PC-3 (cell line): ENCODE measurements around the gene TRPC3. TPM values are rescaled to one million over a fixed set of nuclear protein-coding genes. Genes with fewer than 3 reads are reported as not detected.

Source experiments
- ATAC-seq: fragments of 200-7000 bp; cut with Tn5 transposase; 2 replicates; pipeline ENCODE4 v1.9.1; 2020; ENCODE audit warnings: mild to moderate bottlenecking, moderate library complexity
- BruUV-seq: library from RNA; stranded (reverse); fragments of 400-500 nt; replicated peaks from 2 replicates; lab custom pipeline; 2021; lab: Mats Ljungman, UMichigan
- CTCF ChIA-PET: fragments of 300-600 bp; sonication (Branson Sonifier 250); formaldehyde crosslinking; loops from one replicate; lab custom pipeline; 2022; ENCODE audit warnings: antibody characterized with exemption; lab: Charles Lee
- POLR2A ChIA-PET: fragments of 300-600 bp; sonication (Branson Sonifier 250); formaldehyde crosslinking; loops from one replicate; lab custom pipeline; 2022; ENCODE audit warnings: antibody characterized with exemption; ENCODE audit not compliant: unreplicated experiment; lab: Charles Lee
- DNase-seq: peaks from one replicate; pipeline ENCODE4 v3.0.0-alpha.2; 2015
- H2AFZ ChIP-seq: fragments of 300-600 bp; sonication (generic); 2 replicates; pipeline ENCODE4 v1.6.0; 2016; ENCODE audit warnings: antibody characterized with exemption, low read length
- H3F3A ChIP-seq: fragments of 300-600 bp; sonication (generic); one replicate; pipeline ENCODE4 v1.6.0; 2017; ENCODE audit warnings: antibody characterized with exemption, low read length, control low read depth, mild to moderate bottlenecking; ENCODE audit not compliant: unreplicated experiment
- H3K27ac ChIP-seq: fragments of 300-600 bp; sonication (generic); 2 replicates; pipeline ENCODE4 v1.5.1; 2016; ENCODE audit warnings: mild to moderate bottlenecking, low read length
- H3K27me3 ChIP-seq: fragments of 300-600 bp; sonication (generic); 2 replicates; pipeline ENCODE4 v1.6.1; 2016; ENCODE audit warnings: low read length, mixed read lengths
- H3K36me3 ChIP-seq: fragments of 300-600 bp; sonication (generic); 2 replicates; pipeline ENCODE4 v1.6.1; 2016; ENCODE audit warnings: low read depth, mixed run types, low read length, mixed read lengths
- H3K4me1 ChIP-seq: fragments of 300-600 bp; sonication (generic); 2 replicates; pipeline ENCODE4 v1.5.1; 2016; ENCODE audit warnings: low read length; ENCODE audit not compliant: insufficient read depth
- H3K4me2 ChIP-seq: fragments of 300-600 bp; sonication (generic); 2 replicates; pipeline ENCODE4 v1.6.0; 2016; ENCODE audit warnings: low read length
- H3K4me3 ChIP-seq: fragments of 300-600 bp; sonication (generic); 2 replicates; pipeline ENCODE4 v1.5.1; 2016; ENCODE audit warnings: mild to moderate bottlenecking, low read length, mixed read lengths
- H3K79me2 ChIP-seq: fragments of 300-600 bp; sonication (generic); 2 replicates; pipeline ENCODE4 v1.6.1; 2017; ENCODE audit warnings: low read length, mixed read lengths
- H3K9ac ChIP-seq: fragments of 300-600 bp; sonication (generic); 2 replicates; pipeline ENCODE4 v1.6.0; 2016; ENCODE audit warnings: mild to moderate bottlenecking, low read length
- H3K9me2 ChIP-seq: fragments of 300-600 bp; sonication (generic); replicated peaks from 2 replicates; pipeline ENCODE4 v1.6.1; 2016; ENCODE audit warnings: mixed run types, low read length, mixed read lengths
- H3K9me3 ChIP-seq: fragments of 300-600 bp; sonication (generic); 2 replicates; pipeline ENCODE4 v1.6.1; 2016; ENCODE audit warnings: low read length, mixed read lengths
- H4K20me1 ChIP-seq: fragments of 300-600 bp; sonication (generic); 2 replicates; pipeline ENCODE4 v1.6.1; 2016; ENCODE audit warnings: low read length, mixed read lengths
- CTCF ChIP-seq: fragments of 300-600 bp; sonication (generic); conservative IDR thresholded peaks from 2 replicates; pipeline ENCODE4 v1.5.1; 2017; ENCODE audit warnings: antibody characterized with exemption, low read depth, mild to moderate bottlenecking, low read length
- EZH2 ChIP-seq: fragments of 300-600 bp; sonication (generic); IDR thresholded peaks from one replicate; pipeline ENCODE4 v1.6.1; 2017; ENCODE audit warnings: antibody characterized with exemption, mild to moderate bottlenecking, low read length; ENCODE audit not compliant: unreplicated experiment
- EZH2phosphoT487 ChIP-seq: fragments of 300-600 bp; sonication (generic); IDR thresholded peaks from 2 replicates; pipeline ENCODE4 v1.6.1; 2018; ENCODE audit warnings: mild to moderate bottlenecking, antibody characterized with exemption, low read length, borderline replicate concordance
- intact Hi-C: fragments of 100-400 bp; cut with micrococcal nuclease; formaldehyde crosslinking; loops from 2 replicates; pipeline ENCODE4 v1.9.0; 2023
- total RNA-seq: library from RNA; depleted of rRNA; stranded (reverse); fragments of >200 nt; gene quantifications from 2 replicates; pipeline ENCODE4 v1.2.3, GENCODE V29; 2014; rRNA removed

TRPC3 gene
- total RNA-seq, 1 experiment from 2014 or later = not detected

- Histone ChIP-seq H3K27me3 (no peaks in the 10 kb centered on the region), H3K9me3 (no peaks in the 10 kb centered on the region), H4K20me1 (no peaks in the 10 kb centered on the region), H3K9ac (no peak overlapping the region), H3K4me3 (no peak overlapping the region), H2AFZ (no peak overlapping the region), H3K79me2 (no peaks in the 10 kb centered on the region), H3K4me2 (no peak overlapping the region), H3K36me3 (no peaks in the 10 kb centered on the region), H3K4me1 (peaks cover 6% of the 10 kb centered on the region), H3K27ac (no peak overlapping the region), H3F3A (no peaks in the 10 kb centered on the region), H3K9me2 (no peaks in the 10 kb centered on the region)
- ATAC-seq (no peak), DNase-seq (no peak)
- CTCF ChIA-PET = no interaction called here
- intact Hi-C loops = no loop called here
- POLR2A ChIA-PET = no interaction called here
- no TSS peak for BruUV-seq
- TF ChIP-seq CTCF (no peak), EZH2 (no peak), EZH2phosphoT487 (no peak)
Measured at GRCh38 chr4:121829511-121829910, 122.3 kb downstream of the TRPC3 start.

Other genes starting within 250 kb of the TRPC3 start
- gene SMIM43, start 186.9 kb downstream of the TRPC3 start, total RNA-seq = not detected in 2 replicates
- 19.0 and 23.4 TPM in 2 replicates for gene EXOSC9, start 150.7 kb downstream of the TRPC3 start, total RNA-seq
- gene CCNA2, start 128.2 kb downstream of the TRPC3 start, total RNA-seq = 59.1 and 78.0 TPM in 2 replicates
- gene BBS7, start 81.6 kb downstream of the TRPC3 start, total RNA-seq = 5.2 and 10.1 TPM in 2 replicates
- 19.8 and 20.2 TPM in 2 replicates for gene BLTP1, start 200.3 kb upstream of the TRPC3 start, total RNA-seq